GM12801 (cell line): ENCODE data around the gene KRTAP2-2.

Experiments
- CTCF ChIP-seq: IDR thresholded peaks from one replicate; pipeline ENCODE4 v1.5.1; 2011; ENCODE audit warnings: control low read depth; ENCODE audit not compliant: insufficient read length; ENCODE audit errors: extremely low read depth

KRTAP2-2 gene

GRCh38 chr17:41064301-41064700, 9.3 kb upstream of the KRTAP2-2 start:
- no peak for TF ChIP-seq CTCF

- no peak for TF ChIP-seq CTCF
Measured at GRCh38 chr17:41063449-41063848, 8.4 kb upstream of the KRTAP2-2 start.

GRCh38 chr17:41061964-41062363, 6.9 kb upstream of the KRTAP2-2 start:
- no peak for TF ChIP-seq CTCF

- TF ChIP-seq CTCF = no peak
Measured at GRCh38 chr17:41060052-41060604, 5.1 kb upstream of the KRTAP2-2 start, which contains the start of gene KRTAP2-3. KRTAP2-3 (minus strand) TSS chr17:41060114; CDS start chr17:41060050, 64 bp downstream.

- TF ChIP-seq CTCF = no peak
Measured at GRCh38 chr17:41058741-41059140, 3.7 kb upstream of the KRTAP2-2 start.

GRCh38 chr17:41057547-41057946, 2.5 kb upstream of the KRTAP2-2 start:
- no peak for TF ChIP-seq CTCF

GRCh38 chr17:41054025-41054424, 1.0 kb downstream of the KRTAP2-2 start:
- TF ChIP-seq CTCF = no peak
